ENCODE data around the gene ASNSD1. TPM values are rescaled to one million over a fixed set of nuclear protein-coding genes. Genes with fewer than 3 reads are reported as not detected.
"Not testable (repeated sequence)": the region's sequence is repeated elsewhere in the genome, so short reads cannot be mapped to it uniquely, and the experiment has no call there.

Gene ASNSD1
- total RNA-seq, 2 donors from 2014 or later: 28.1 to 29.9 TPM

DNA sequence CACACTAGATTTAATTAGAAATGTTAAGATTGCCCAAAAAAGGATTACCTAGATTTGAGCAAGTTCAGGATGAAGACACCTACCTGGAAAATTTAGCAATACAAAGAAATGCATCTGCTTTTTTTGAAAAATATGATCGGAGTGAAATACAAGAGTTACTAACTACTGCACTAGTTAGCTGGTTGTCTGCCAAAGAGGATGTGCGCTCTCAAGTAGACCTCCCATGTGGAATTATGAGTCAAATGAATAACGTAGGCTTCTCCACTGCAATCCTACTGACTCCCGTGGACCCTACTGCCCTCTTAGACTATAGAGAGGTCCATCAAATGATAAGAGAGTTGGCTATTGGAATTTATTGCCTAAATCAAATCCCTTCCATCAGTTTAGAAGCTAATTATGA, 15.2 kb downstream of the ASNSD1 start:
- DNase-seq (no peak), ATAC-seq (no peak)
- intact Hi-C loops (cut with DNase I): no loop called here

DNA sequence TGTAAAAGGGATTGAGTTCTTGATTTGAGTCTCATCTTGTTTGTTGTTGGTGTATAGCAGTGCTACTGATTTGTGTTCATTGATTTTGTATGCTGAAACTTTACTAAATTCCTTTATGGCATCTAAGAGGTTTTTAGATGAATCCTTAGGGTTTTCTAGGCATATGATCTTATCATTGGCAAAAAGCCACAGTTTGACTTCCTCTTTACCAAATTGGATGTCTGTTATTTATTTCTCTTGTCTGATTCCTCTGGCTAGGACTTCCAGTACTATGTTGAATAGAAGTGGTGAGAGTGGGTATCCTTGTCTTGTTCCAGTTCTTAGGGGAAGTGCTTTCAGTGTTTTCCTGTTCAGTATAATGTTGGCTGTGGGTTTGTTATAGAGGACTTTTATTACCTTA, 18.0 kb downstream of the ASNSD1 start:
- ATAC-seq (no peak), DNase-seq (no peak)
- intact Hi-C loops (cut with DNase I): no loop called here

DNA sequence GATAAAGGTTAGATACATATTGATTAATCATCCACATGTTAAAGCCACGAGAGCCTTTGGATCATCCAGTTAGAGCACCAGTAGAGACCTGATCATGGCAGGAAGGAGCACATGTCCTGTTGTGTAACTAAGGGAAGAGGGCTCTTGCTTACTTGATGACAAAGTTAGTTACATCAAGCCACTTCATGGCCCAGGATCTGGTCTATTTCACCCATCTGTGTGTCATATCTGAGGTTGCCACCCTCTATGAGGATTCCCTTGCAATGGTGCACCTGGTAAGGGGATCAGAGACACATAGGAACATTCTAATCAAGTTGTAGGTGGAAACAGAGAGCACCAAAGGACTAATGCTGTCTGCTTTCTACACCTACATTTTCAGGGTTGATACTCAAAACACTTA, 19.9 kb downstream of the ASNSD1 start:
- ATAC-seq: no peak
- DNase-seq: no peak
- intact Hi-C loops (cut with DNase I): no loop called here

DNA sequence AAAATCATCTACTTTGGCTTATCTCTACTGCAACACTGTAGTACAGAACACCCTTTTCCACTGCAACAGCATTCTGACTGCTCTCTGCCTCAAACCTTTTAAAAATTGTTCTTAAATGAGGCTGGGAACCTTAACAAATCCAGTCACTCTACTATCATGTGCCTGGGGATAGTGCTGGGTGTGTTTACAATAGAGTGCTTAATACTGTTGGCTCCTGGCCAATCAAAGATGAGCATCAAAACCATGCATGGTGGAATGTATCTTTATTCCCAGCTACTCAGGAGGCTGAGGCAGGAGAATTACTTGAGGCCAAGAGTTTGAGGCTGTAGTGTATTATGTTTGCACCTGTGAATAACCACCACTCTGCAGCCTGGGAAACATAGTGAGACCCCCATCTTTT, 20.6 kb downstream of the ASNSD1 start:
- no peak for ATAC-seq
- intact Hi-C loops (cut with DNase I): no loop called here
- DNase-seq: no peak

DNA sequence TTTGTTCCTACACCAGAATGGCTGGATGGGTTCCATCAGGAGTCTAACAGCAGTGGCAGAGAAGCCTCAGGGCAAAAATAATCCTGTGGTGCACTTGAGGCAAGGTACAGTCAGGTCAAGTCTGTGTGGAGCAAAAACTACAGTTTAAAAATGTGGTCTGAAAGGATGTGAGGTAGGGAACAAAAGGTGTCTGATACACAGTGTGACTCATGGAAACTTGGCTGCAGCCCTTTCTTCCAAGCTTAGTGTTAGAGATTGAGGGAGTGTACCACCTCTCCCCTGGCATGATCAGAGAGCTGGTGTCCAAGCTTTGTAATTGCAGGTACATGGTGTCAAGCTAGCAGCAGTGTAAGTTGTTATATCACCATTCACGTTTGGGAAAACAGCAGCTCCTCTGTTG, 22.1 kb downstream of the ASNSD1 start:
- ATAC-seq (peak in 1 of 2 donors; percentile 64), DNase-seq (no peak)
- intact Hi-C loops (cut with DNase I): no loop called here

DNA sequence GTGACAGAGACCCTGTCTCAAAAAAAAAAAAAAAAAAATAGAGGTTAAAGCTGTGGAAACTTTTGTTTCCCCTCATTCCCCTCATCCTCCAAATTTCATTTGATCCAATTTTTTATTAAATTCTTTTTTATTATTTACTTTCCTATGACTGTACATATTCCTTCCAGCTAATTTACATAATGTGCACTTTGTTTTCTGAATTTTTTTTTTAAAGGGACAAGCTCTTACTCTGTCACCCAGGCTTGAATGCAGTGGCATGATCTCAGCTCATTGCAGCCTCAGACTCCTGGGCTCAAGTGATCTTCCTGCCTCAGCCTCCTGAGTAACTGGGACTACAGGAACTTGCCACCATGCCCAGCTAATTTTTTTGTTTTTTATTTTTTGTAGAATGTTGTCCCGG, 23.6 kb downstream of the ASNSD1 start:
- intact Hi-C loops (cut with DNase I): no loop called here
- ATAC-seq (no peak), DNase-seq (no peak)

DNA sequence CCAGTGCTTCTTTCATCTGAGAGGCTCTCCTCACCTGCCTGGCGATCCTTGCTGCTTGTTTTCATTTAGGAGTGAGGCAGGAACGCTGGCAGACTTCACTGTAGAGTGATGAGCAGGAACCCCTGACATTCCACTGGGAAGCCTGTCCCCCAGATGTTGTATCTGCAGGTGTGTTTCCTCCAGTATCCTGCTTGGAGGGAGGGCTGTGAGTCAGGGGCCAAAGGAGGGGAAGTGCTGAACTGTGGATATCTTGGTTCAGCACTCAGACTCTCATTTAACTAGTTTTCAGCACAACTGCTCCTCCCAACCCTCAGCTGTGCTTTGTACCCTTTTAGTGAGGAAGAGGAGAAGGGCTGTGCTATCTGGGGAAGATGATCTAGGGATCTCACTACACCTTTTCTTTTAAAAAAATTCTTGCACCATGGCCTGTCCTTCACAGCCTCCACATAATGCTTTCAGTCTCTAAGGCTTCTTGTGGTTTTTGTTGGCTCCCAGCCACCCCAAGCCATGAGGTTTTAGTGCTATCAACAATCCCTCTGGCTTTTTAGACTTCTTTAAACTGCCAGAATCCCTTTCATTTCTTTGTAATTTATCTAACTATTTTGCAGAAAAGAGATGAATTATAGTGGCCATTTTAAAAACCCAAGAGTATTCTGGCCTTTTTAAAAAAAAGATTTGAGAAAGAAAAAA, 24.4 kb downstream of the ASNSD1 start:
- intact Hi-C loops (cut with DNase I): no loop called here
- DNase-seq (peak; percentile 53), ATAC-seq (peak in 1 of 2 donors; percentile 59)

DNA sequence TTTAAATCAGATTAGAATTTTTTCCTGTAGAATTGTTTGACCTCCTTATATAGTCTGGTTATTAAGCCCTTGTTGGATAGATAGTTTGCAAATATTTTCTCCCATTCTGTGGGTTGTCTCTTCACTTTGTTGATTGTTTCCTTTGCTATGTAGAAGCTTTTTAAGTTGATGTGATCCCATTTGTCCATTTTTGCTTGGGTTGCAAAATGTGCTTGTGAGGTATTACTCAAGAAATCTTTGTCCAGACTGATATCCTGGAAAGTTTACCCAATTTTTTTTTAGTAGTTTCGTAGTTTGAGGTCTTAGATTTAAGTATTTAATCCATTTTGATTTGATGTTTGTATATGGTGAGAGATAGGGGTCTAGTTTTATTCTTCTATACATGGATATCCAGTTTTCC, 26.5 kb downstream of the ASNSD1 start:
- ATAC-seq; DNase-seq; intact Hi-C loops (cut with DNase I): not testable (repeated sequence)

DNA sequence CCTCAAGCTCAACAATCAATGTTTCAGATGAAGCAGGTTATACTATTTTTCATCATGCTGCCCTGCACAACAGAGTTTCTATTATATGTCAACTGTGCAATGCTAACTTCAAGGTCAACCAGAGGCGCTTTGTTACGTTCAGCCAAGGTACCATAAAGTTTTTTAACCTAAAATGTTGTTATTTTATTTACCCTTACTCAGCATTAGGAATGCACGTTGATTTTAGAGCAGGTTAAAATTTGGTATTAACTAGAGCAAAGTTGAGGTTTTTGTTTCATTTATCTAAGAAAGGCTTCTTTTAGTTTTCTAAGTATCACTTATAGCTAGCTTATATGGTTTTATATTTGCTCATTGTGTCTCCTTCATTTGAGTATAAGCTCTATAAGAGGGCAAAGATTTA, 35.0 kb downstream of the ASNSD1 start:
- intact Hi-C loops (cut with DNase I): loop anchor here in 1 of 2 donors (5.0 kb wide), 1 partner anchor 34 kb away; the partner anchor contains the start of gene ASNSD1
- no peak for ATAC-seq
- DNase-seq: no peak

DNA sequence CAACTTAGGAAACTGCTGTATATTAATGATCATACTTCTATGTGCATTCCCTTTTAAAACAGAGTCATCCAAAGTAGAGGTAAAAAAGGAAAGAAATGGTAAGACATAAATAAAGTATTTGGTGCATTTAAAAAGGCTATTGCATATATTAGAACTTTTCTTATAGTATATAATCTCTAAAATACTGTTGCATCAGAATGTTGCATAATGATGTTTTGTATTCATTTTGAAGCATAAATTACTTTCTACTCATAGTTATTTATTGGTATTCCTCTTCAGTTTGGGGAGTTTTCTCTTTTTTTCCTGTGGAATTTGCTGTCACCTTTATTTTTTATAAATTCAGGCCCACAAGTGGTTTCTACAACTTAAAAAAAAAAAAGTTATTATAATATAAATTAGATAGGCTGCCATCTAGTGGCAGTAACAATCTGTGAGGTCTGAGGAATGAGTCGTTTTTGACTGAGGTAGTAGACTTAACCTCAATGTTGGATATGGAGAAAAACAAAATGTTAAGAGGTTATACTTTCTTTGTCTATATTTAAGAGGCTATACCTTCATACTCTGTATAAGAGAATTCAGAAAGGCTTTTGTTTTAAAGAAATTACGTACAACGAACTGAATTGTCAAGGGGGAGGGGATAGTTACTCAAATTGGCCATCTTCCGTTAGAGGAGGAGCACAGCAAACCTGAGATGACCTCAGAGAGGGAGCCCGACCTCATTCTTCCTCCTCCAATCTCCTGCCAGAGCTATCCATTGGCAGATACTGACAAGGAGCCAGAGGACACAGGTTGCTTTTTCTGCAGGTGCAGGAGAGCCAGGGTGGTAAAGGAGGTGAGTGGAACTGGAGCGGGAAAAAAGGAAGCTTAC, 37.0 kb downstream of the ASNSD1 start:
- ATAC-seq (peak; percentile 78 to 85), DNase-seq (no peak)
- intact Hi-C loops (cut with DNase I): loop anchor here (2.0 to 5.0 kb wide), 2 partner anchors 36 to 37 kb away; partner anchors contain the start of gene ASNSD1 (in 2 of the 2)

DNA sequence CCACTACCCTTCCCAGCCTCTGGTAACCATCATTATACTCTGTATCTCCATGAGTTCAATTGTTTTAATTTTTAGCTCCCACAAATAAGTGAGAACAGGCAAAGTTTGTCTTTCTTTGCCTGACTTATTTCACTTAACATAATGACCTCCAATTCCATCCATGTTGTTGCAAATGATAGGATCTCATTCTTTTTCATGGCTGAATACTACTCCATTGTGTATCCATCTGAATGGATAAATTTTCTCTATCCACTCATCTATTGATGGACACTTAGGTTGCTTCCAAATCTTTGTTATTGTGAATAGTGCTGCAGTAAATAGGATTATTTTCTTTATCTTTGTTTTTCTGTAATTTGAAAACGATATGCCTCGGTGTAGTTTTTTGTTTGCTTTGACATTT, 39.4 kb downstream of the ASNSD1 start:
- intact Hi-C loops (cut with DNase I): no loop called here
- ATAC-seq (no peak), DNase-seq (no peak)

DNA sequence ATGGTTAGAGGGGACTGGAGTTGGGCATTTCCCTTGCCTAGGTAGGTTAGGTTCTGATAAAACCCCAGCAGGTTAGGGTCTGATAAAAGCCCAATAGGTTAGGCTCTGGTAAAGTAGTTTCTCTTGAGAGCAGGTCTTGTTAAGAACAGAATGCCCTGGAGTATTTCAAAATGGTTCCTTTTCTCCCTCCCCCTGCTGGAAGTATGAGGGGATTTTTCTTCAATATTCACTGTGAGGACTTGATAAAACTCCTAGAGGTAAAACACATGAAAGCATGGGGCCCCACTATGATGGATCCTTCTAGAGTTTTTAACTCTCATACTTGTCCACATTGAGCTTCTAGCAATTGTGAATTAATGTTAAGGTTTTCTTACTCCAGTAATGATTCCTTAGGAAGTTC, 40.8 kb downstream of the ASNSD1 start:
- DNase-seq (no peak), ATAC-seq (no peak)
- intact Hi-C loops (cut with DNase I): no loop called here

DNA sequence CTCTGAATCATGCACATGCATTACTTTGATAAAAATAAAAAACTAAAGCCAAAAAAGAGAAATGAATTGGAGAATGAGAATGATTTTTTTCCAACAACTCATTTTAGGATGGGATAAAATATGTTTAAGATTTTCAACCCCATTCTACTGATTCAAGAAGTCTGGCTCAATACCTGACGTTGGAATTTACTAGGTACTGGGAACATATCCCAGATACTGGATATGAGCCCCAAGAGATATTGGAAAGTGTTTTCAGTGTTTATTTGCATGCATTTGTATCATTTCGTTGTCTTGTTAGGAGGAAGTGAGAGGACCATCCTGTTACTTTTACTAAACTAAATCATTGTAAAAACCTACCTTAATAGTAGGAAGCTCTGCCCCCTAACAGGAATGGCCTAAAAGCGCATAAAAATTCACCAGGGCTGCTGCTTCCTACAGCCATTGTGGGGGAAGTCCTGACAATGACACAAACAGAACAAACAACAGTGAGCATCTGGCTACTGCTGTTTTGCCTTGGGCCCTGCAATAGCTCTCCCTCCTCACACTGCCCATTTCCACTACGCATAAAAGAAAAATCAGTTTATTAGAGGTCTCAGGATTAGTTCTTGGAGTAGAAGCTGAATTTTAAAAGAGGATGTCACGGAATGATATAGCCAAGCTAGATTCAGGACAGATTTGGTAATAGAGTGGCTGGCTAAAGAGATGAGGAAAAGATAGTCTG, 48.4 kb downstream of the ASNSD1 start:
- ATAC-seq: no peak
- DNase-seq: no peak
- intact Hi-C loops (cut with DNase I): no loop called here

DNA sequence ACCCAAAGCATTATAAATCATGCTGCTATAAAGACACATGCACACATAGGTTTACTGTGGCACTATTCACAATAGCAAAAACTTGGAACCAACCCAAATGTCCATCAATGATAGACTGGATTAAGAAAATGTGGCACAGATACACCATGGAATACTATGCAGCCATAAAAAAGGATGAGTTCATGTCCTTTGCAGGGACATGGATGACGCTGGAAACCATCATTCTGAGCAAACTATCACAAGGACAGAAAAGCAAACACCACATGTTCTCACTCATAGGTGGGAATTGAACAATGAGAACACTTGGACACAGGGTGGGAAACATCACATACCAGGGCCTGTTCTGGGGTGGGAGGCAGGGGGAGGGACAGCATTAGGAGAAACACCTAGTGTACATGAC, 56.3 kb downstream of the ASNSD1 start:
- ATAC-seq: not testable (repeated sequence)

DNA sequence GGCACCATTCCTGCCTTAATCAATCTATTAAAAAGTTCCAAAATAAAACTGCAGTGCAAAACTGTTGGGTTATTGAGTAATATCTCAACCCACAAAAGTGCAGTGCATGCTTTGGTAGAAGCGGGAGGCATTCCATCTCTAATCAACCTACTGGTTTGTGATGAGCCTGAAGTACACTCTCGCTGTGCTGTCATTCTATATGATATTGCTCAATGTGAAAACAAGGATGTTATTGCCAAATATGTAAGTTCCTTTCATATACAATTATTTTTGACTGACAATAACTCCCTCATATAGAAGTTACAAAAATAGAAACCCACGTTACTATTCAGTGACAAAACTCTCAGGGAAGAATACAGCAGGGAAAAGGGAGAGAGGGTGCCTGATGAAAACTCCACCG, 58.3 kb downstream of the ASNSD1 start:
- ATAC-seq: no peak
- no peak for DNase-seq
- intact Hi-C loops (cut with DNase I): no loop called here

More for the DNA sequence above, 56.3 kb downstream of the ASNSD1 start:
- DNase-seq; intact Hi-C loops (cut with DNase I): not testable (repeated sequence)

Other genes starting within 250 kb of the ASNSD1 start
- gene WDR75, start 220.0 kb upstream of the ASNSD1 start, total RNA-seq: 10 to 100 TPM; 16.6 to 20.3 TPM
- 10 to 100 TPM; 39.1 to 79.3 TPM for gene SLC40A1, start 80.7 kb upstream of the ASNSD1 start, total RNA-seq
- gene ANKAR, start 13.2 kb downstream of the ASNSD1 start, total RNA-seq: 1 to 10 TPM; 7.7 to 9.2 TPM
- gene OSGEPL1, start 101.3 kb downstream of the ASNSD1 start, total RNA-seq: 1 to 10 TPM; 5.2 to 9.2 TPM
- 10 to 100 TPM; 29.7 to 40.2 TPM for gene ORMDL1, start 122.9 kb downstream of the ASNSD1 start, total RNA-seq
- 10 to 100 TPM; 13.8 to 14.9 TPM for gene PMS1, start 123.0 kb downstream of the ASNSD1 start, total RNA-seq

All from left cardiac atrium (tissue), 4 donors.